Body of pancreas (tissue), 4 donors: ENCODE results near the gene APAF1. TPM values are rescaled to one million over a fixed set of nuclear protein-coding genes. Genes with fewer than 3 reads are reported as not detected.
"Not testable (repeated sequence)": the region's sequence is repeated elsewhere in the genome, so short reads cannot be mapped to it uniquely, and the experiment has no call there.

ENCODE experiments used
- ATAC-seq: fragments of 150-250 bp; one replicate; pipeline ENCODE4 v1.9.1; 2016
- DNase-seq, 4 donors: peaks; one replicate each; pipeline ENCODE4 v3.0.0-alpha.2; 2019
- H3K27ac ChIP-seq, 4 donors: fragments of 200-600 bp; sonication (generic); 1 replicate in 3 of 4; 2 replicates in 1 of 4; pipeline versions ENCODE4 v1.5.1 to v1.6.1; 2016 to 2019; ENCODE audit warnings: mild to moderate bottlenecking in 1 of 4, mixed read lengths in 1 of 4, moderate library complexity in 1 of 4
- H3K27me3 ChIP-seq, 2 donors: fragments of 200-600 bp; sonication (generic); one replicate each; pipeline ENCODE4 v1.6.0; 2016; ENCODE audit warnings: mild to moderate bottlenecking in 1 of 2
- H3K36me3 ChIP-seq, 2 donors: fragments of 200-600 bp; sonication (generic); replicated peaks in 1 of 2; 2 replicates each; pipeline ENCODE4 v1.5.1; 2016; ENCODE audit warnings: low read depth in 2 of 2; ENCODE audit not compliant: insufficient read depth in 1 of 2
- H3K4me1 ChIP-seq: fragments of 200-600 bp; sonication (generic); one replicate; pipeline ENCODE4 v1.6.0; 2016
- H3K4me3 ChIP-seq, 2 donors: fragments of 200-600 bp; sonication (generic); 1 replicate in 1 of 2; 2 replicates in 1 of 2; pipeline ENCODE4 v1.5.1; 2016 to 2019
- H3K9me3 ChIP-seq, 3 donors: fragments of 200-600 bp; sonication (generic); 1 replicate in 2 of 3; 2 replicates in 1 of 3; pipeline ENCODE4 v1.5.1; 2016
- POLR2A ChIP-seq, 3 donors: fragments of 450-650 bp; IDR thresholded peaks; one replicate each; pipeline ENCODE4 v1.6.1; 2016; ENCODE audit warnings: antibody characterized with exemption in 3 of 3, mild to moderate bottlenecking in 2 of 3
- WGBS, 2 donors: methylation state at CpG; one replicate each; pipeline ENCODE4 v1.1.5; 2017; 5-methylcytosine and 5-hydroxymethylcytosine counted together
- intact Hi-C: fragments of 100-400 bp; cut with DNase I; formaldehyde crosslinking; loops from one replicate; pipeline ENCODE4 v1.15.1; 2023
- total RNA-seq, 2 donors: library from RNA; depleted of rRNA; stranded (reverse); fragments of >200 nt; gene quantifications; one replicate each; pipeline ENCODE4 v1.1.0, GENCODE V29; 2016
- TF ChIP-seq, protein P1 (sequence below), 7 experiments: fragments of 450-650 bp in 4 of 7; fragments of 200-600 bp in 3 of 7; sonication (generic) in 3 of 7; IDR thresholded peaks; one replicate each; pipeline ENCODE4 v1.5.1; 2016 to 2019; ENCODE audit warnings: antibody characterized with exemption in 7 of 7

APAF1 gene
- total RNA-seq, 2 donors from 2014 or later, result 5.9 to 12.2 TPM

DNA sequence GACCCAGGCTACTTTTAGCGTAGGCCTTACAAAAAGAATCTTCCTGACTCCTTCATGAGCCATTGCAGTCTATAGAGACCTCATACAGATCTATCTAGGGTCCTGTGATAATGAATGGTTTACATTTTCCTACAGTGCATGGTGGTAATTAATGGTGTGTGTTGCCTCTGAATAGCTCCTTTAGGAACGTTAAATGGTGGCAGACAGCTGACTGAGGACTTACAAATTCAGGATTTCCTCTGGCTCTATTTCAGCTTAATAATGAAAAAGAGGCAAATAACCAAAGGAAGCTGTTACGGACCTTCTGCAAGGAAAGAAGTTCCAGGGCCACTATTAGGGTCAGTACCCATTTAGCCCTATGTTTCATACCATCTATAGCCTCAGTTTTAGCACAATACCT lies 5.6 kb upstream of the APAF1 start:
- no peaks in the 10 kb centered on the region for H3K9me3 ChIP-seq
- TF ChIP-seq POLR2A (IDR thresholded peaks at IDR 0.05), result no peak
- TF ChIP-seq, protein P1, sequence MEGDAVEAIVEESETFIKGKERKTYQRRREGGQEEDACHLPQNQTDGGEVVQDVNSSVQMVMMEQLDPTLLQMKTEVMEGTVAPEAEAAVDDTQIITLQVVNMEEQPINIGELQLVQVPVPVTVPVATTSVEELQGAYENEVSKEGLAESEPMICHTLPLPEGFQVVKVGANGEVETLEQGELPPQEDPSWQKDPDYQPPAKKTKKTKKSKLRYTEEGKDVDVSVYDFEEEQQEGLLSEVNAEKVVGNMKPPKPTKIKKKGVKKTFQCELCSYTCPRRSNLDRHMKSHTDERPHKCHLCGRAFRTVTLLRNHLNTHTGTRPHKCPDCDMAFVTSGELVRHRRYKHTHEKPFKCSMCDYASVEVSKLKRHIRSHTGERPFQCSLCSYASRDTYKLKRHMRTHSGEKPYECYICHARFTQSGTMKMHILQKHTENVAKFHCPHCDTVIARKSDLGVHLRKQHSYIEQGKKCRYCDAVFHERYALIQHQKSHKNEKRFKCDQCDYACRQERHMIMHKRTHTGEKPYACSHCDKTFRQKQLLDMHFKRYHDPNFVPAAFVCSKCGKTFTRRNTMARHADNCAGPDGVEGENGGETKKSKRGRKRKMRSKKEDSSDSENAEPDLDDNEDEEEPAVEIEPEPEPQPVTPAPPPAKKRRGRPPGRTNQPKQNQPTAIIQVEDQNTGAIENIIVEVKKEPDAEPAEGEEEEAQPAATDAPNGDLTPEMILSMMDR (IDR thresholded peaks at IDR 0.05), result no peak
- H3K36me3 ChIP-seq, result no peaks in the 10 kb centered on the region
- WGBS, 2 donors, result 78 to 86% methylated on average over 3 of the region's 3 CpGs
- H3K4me1 ChIP-seq, result peaks cover 10% of the 10 kb centered on the region
- DNase-seq (no peak), ATAC-seq (no peak)
- H3K4me3 ChIP-seq, result no peak overlapping the region
- no peaks in the 10 kb centered on the region for H3K27me3 ChIP-seq
- intact Hi-C loops, result no loop called here
- no peak overlapping the region for H3K27ac ChIP-seq

DNA sequence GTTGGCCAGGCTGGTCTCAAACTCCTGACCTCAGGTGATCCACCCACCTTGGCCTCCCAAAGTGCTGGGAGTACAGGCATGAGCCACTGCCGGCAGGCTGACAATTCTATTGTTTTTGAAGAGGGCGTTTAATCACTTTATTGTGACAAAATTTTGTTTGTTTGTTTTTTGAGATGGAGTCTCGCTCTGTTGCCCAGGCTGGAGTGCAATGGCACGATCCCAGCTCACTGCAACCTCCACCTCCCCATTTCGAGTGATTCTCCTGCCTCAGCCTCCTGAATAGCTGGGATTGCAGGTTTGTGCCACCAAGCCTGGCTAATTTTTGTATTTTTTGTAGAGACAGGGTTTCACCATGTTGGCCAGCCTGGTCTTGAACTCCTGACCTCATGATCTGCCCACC lies 2.3 kb upstream of the APAF1 start:
- H3K4me3 ChIP-seq, ATAC-seq, DNase-seq, H3K9me3 ChIP-seq, H3K27ac ChIP-seq, H3K27me3 ChIP-seq, H3K36me3 ChIP-seq: not testable (repeated sequence)
- intact Hi-C loops, result loop anchor here (10.0 kb wide), 1 partner anchor 58 kb away; no protein-coding TSS in a partner anchor
- 95 to 100% methylated on average over 5 of the region's 5 CpGs for whole genome bisulfite sequencing, 2 donors
- peaks cover 19% of the 10 kb centered on the region for H3K4me1 ChIP-seq

DNA sequence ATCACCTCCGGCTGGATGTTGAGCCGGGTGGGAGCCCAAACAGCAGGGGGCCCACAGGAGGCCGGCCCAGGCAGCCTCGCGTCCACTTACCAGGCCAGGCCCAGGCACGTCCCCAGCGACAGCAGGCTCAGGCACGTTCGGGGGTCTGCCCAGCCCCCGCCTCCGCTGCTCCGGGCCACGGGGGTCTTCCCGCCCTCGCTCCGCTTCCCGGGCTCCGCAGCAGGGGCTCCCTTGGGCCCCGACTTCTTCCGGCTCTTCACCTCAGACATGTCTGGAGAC lies 718 bp upstream of the APAF1 start:
- Histone ChIP-seq H3K9me3 (no peaks in the 10 kb centered on the region), H3K4me3 (peak overlapping the region; percentile 41 to 94), H3K4me1 (peaks cover 19% of the 10 kb centered on the region), H3K36me3 (peaks cover 0 to under 1% of the 10 kb centered on the region in 2 donors), H3K27ac (peak overlapping the region; percentile 43 to 88 (median 64)), H3K27me3 (no peaks in the 10 kb centered on the region)
- ATAC-seq (no peak), DNase-seq (peak in 1 of 4 donors; percentile 24)
- intact Hi-C loops, result loop anchor here (10.0 kb wide), 1 partner anchor 60 kb away; no protein-coding TSS in a partner anchor
- TF ChIP-seq POLR2A (IDR thresholded peaks at IDR 0.05), result no peak
- TF ChIP-seq, protein P1 (IDR thresholded peaks at IDR 0.05), result no peak
- WGBS, 2 donors, result 0% methylated on average over 10 of the region's 20 CpGs; no CpG with 5 or more reads in 1 of the 2 donors

GRCh38 chr12:98645572-98646067 lies 530 bp downstream of the APAF1 start:
- peak; percentile 7 for ATAC-seq
- peaks cover 5 to 8% of the 10 kb centered on the region in 2 donors for H3K36me3 ChIP-seq
- peak overlapping the region; percentile 67 to 88 (median 80) for H3K27ac ChIP-seq

GRCh38 chr12:98646294-98647090 lies 1.4 kb downstream of the APAF1 start:
- H3K27me3 ChIP-seq, result no peaks in the 10 kb centered on the region
- 7 to 10% methylated on average over 8 of the region's 8 CpGs for WGBS, 2 donors
- peaks cover 19% of the 10 kb centered on the region for H3K4me1 ChIP-seq
- intact Hi-C loops, result loop anchor here (10.0 kb wide), 1 partner anchor 62 kb away; no protein-coding TSS in a partner anchor
- H3K36me3 ChIP-seq, result peaks cover 5 to 8% of the 10 kb centered on the region in 2 donors
- no peak for ATAC-seq
- no peaks in the 10 kb centered on the region for H3K9me3 ChIP-seq
- H3K27ac ChIP-seq, result no peak overlapping the region
- no peak overlapping the region for H3K4me3 ChIP-seq
- TF ChIP-seq, protein P1 (IDR thresholded peaks at IDR 0.05), result peak in 2 of 7 experiments; percentile 8 to 18
- TF ChIP-seq POLR2A (IDR thresholded peaks at IDR 0.05), result no peak
- DNase-seq, result no peak

More at GRCh38 chr12:98645572-98646067, 530 bp downstream of the APAF1 start:
- H3K27me3 ChIP-seq, result no peaks in the 10 kb centered on the region
- 0 to 2% methylated on average over 14 to 15 of the region's 24 CpGs for WGBS, 2 donors
- TF ChIP-seq, protein P1 (IDR thresholded peaks at IDR 0.05), result no peak
- TF ChIP-seq POLR2A (IDR thresholded peaks at IDR 0.05), result no peak
- no peaks in the 10 kb centered on the region for H3K9me3 ChIP-seq
- peak overlapping the region; percentile 77 to 94 for H3K4me3 ChIP-seq
- peaks cover 19% of the 10 kb centered on the region for H3K4me1 ChIP-seq
- DNase-seq, result peak in 3 of 4 donors; percentile 10 to 42 (median 33)
- intact Hi-C loops, result loop anchor here (10.0 kb wide), 1 partner anchor 61 kb away; no protein-coding TSS in a partner anchor
